H9 (cell line): Measurements from ENCODE around the gene CDH3. TPM values are rescaled to one million over a fixed set of nuclear protein-coding genes. Genes with fewer than 3 reads are reported as not detected.
A peak's percentile ranks its signal among the peaks of the same experiment; 100 is the strongest.

ENCODE experiments used
- DNase-seq: peaks from one replicate; pipeline ENCODE4 v3.0.0-alpha.2; 2017
- H2AFZ ChIP-seq: one replicate; pipeline ENCODE4 v1.6.1; 2013; ENCODE audit warnings: mild to moderate bottlenecking, low read length, control low read depth, moderate library complexity
- H2AK5ac ChIP-seq: 2 replicates; pipeline ENCODE4 v1.6.1; 2013; ENCODE audit warnings: low read length, control low read depth, mixed read lengths; ENCODE audit not compliant: insufficient read length
- H2BK120ac ChIP-seq: one replicate; pipeline ENCODE4 v1.6.1; 2013; ENCODE audit warnings: low read depth, mild to moderate bottlenecking, low read length, control low read depth, inconsistent platforms; ENCODE audit not compliant: poor library complexity, severe bottlenecking
- H2BK12ac ChIP-seq: 2 replicates; pipeline ENCODE4 v1.6.1; 2013; ENCODE audit warnings: low read length, control low read depth, mixed read lengths, low read depth; ENCODE audit not compliant: insufficient read length
- H2BK15ac ChIP-seq: 2 replicates; pipeline ENCODE4 v1.6.1; 2013; ENCODE audit warnings: low read depth, low read length, control low read depth
- H2BK20ac ChIP-seq: one replicate; pipeline ENCODE4 v1.6.1; 2013; ENCODE audit warnings: low read depth, mild to moderate bottlenecking, low read length, control low read depth, inconsistent platforms; ENCODE audit not compliant: poor library complexity, severe bottlenecking
- H2BK5ac ChIP-seq: 2 replicates; pipeline ENCODE4 v1.6.1; 2013; ENCODE audit warnings: low read length, control low read depth, mixed read lengths; ENCODE audit not compliant: insufficient read length
- H3K14ac ChIP-seq: 2 replicates; pipeline ENCODE4 v1.6.1; 2013; ENCODE audit warnings: low read length, control low read depth; ENCODE audit not compliant: insufficient read depth
- H3K18ac ChIP-seq: 2 replicates; pipeline ENCODE4 v1.6.1; 2013; ENCODE audit warnings: low read depth, mild to moderate bottlenecking, mixed read lengths, low read length, control low read depth; ENCODE audit not compliant: insufficient read length
- H3K23ac ChIP-seq: 2 replicates; pipeline ENCODE4 v1.6.1; 2013; ENCODE audit warnings: low read length, control low read depth, mixed read lengths, low read depth; ENCODE audit not compliant: insufficient read length
- H3K23me2 ChIP-seq: 2 replicates; pipeline ENCODE4 v1.6.1; 2013; ENCODE audit warnings: low read depth, mild to moderate bottlenecking, mixed read lengths, low read length, control low read depth; ENCODE audit not compliant: insufficient read length, poor library complexity, severe bottlenecking
- H3K27ac ChIP-seq: 2 replicates; pipeline ENCODE4 v1.5.1; 2013; ENCODE audit warnings: low read length, control low read depth, mixed read lengths, low read depth; ENCODE audit not compliant: insufficient read length
- H3K27me3 ChIP-seq: 2 replicates; pipeline ENCODE4 v1.6.1; 2013; ENCODE audit warnings: low read length, control low read depth, inconsistent platforms; ENCODE audit not compliant: insufficient read depth
- H3K4ac ChIP-seq: 2 replicates; pipeline ENCODE4 v1.6.1; 2013; ENCODE audit warnings: low read depth, mild to moderate bottlenecking, control low read depth, inconsistent platforms, low read length, moderate library complexity
- H3K4me1 ChIP-seq: 2 replicates; pipeline ENCODE4 v1.6.1; 2013; ENCODE audit warnings: low read length, control low read depth, inconsistent platforms; ENCODE audit not compliant: insufficient read depth
- H3K4me2 ChIP-seq: 2 replicates; pipeline ENCODE4 v1.6.1; 2013; ENCODE audit warnings: low read length, control low read depth, mixed read lengths; ENCODE audit not compliant: insufficient read length, insufficient read depth
- H3K56ac ChIP-seq: 2 replicates; pipeline ENCODE4 v1.6.1; 2013; ENCODE audit warnings: low read depth, mild to moderate bottlenecking, mixed read lengths, low read length, control low read depth; ENCODE audit not compliant: insufficient read length
- H3K79me1 ChIP-seq: 2 replicates; pipeline ENCODE4 v1.6.1; 2013; ENCODE audit warnings: low read depth, mild to moderate bottlenecking, moderate library complexity, low read length, control low read depth, inconsistent platforms; ENCODE audit not compliant: insufficient read depth, poor library complexity, severe bottlenecking
- H3K79me2 ChIP-seq: 2 replicates; pipeline ENCODE4 v1.6.1; 2013; ENCODE audit warnings: low read length, control low read depth, inconsistent platforms; ENCODE audit not compliant: insufficient read depth
- H3K9ac ChIP-seq: 2 replicates; pipeline ENCODE4 v1.6.1; 2013; ENCODE audit warnings: low read length, control low read depth, mixed read lengths; ENCODE audit not compliant: insufficient read length; ENCODE audit errors: extremely low read depth
- H3K9me3 ChIP-seq: one replicate; pipeline ENCODE4 v1.6.1; 2013; ENCODE audit warnings: low read depth, low read length, inconsistent platforms; ENCODE audit not compliant: control insufficient read depth
- H3T11ph ChIP-seq: one replicate; pipeline ENCODE4 v1.6.1; 2013; ENCODE audit warnings: mild to moderate bottlenecking, low read length, control low read depth, inconsistent platforms
- H4K20me1 ChIP-seq: one replicate; pipeline ENCODE4 v1.6.1; 2013; ENCODE audit not compliant: control insufficient read depth, insufficient read length, insufficient read depth
- H4K5ac ChIP-seq: 2 replicates; pipeline ENCODE4 v1.6.1; 2013; ENCODE audit warnings: low read depth, mild to moderate bottlenecking, mixed read lengths, low read length, control low read depth; ENCODE audit not compliant: insufficient read length
- H4K8ac ChIP-seq: replicated peaks from 2 replicates; pipeline ENCODE4 v1.6.1; 2013; ENCODE audit warnings: low read length, control low read depth, mixed read lengths, low read depth; ENCODE audit not compliant: insufficient read length
- H4K91ac ChIP-seq: 2 replicates; pipeline ENCODE4 v1.6.1; 2013; ENCODE audit warnings: low read depth, mild to moderate bottlenecking, moderate library complexity, mixed read lengths, low read length, control low read depth; ENCODE audit not compliant: insufficient read length
- H3K27ac Mint-ChIP-seq, 3 experiments: 2 replicates in 2 of 3; 3 replicates in 1 of 3; pipeline ENCODE4 v1.8.0; 2020 to 2021; ENCODE audit warnings: mixed read lengths in 3 of 3, mild to moderate bottlenecking in 1 of 3, moderate library complexity in 1 of 3
- H3K27me3 Mint-ChIP-seq: 2 replicates; pipeline ENCODE4 v1.8.0; 2021; ENCODE audit warnings: low read depth, mild to moderate bottlenecking, moderate library complexity, mixed read lengths
- H3K36me3 Mint-ChIP-seq, 3 experiments: 2 replicates in 2 of 3; 3 replicates in 1 of 3; pipeline ENCODE4 v1.8.0; 2020 to 2021; ENCODE audit warnings: low read depth in 3 of 3, mixed read lengths in 3 of 3; ENCODE audit not compliant: insufficient read depth in 1 of 3
- H3K4me1 Mint-ChIP-seq, 2 experiments: 2 replicates each; pipeline ENCODE4 v1.8.0; 2020; ENCODE audit warnings: mixed read lengths in 2 of 2
- H3K4me3 Mint-ChIP-seq, 2 experiments: 2 replicates in 1 of 2; 3 replicates in 1 of 2; pipeline ENCODE4 v1.8.0; 2020 to 2021; ENCODE audit warnings: mild to moderate bottlenecking in 2 of 2, mixed read lengths in 2 of 2, moderate library complexity in 1 of 2
- H3K9me3 Mint-ChIP-seq, 2 experiments: 2 replicates in 1 of 2; 3 replicates in 1 of 2; pipeline ENCODE4 v1.8.0; 2020; ENCODE audit warnings: mild to moderate bottlenecking in 2 of 2, mixed read lengths in 2 of 2, moderate library complexity in 1 of 2
- WGBS: extraction: QIAGEN DNeasy Blood & Tissue Kit; methylation state at CpG from one replicate; pipeline ENCODE4 v1.1.7; 2013; ENCODE audit warnings: missing lambda C conversion rate, low lambda C conversion rate, mixed read lengths; ENCODE audit not compliant: insufficient read length; ENCODE audit errors: extremely low coverage; 5-methylcytosine and 5-hydroxymethylcytosine counted together
- total RNA-seq: library from RNA; stranded (reverse); gene quantifications from 2 replicates; pipeline ENCODE4 v1.2.1, GENCODE V29; 2021
- TF ChIP-seq, protein P1 (sequence below): fragments of 200-600 bp; sonication (generic); conservative IDR thresholded peaks from 3 replicates; pipeline ENCODE4 v1.8.0; 2021; ENCODE audit warnings: antibody characterized with exemption, mild to moderate bottlenecking

The CDH3 gene
- total RNA-seq, 1 experiment from 2014 or later = 97.2 TPM

DNA sequence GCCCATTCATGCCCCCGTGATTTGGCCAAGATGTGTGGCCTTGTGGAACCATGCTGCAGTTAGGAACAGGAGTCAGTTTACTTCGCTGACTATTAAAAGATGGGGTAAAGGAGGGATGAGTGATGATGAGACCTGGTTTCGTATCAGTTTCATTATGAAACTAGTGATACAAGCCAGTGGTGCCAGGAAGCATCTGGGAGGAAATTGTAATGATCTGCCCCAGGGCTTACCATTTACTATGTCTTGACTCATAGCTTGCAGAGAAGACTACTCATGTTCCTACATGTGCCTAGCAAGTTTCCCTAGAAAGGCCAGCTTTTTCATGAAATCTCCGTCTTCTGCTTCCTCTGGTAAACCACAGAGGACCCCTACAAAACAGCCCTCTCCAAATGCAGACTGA is 23.2 kb downstream of the CDH3 start:
- H3K4ac ChIP-seq = no peak overlapping the region
- no peaks in the 10 kb centered on the region for H3K23me2 ChIP-seq
- no peak overlapping the region for H2AFZ ChIP-seq
- H2BK20ac ChIP-seq = no peak overlapping the region
- H4K91ac ChIP-seq = no peak overlapping the region
- no peak overlapping the region for H3K27ac ChIP-seq
- peaks cover 8 to 27% (median 23%) of the 10 kb centered on the region in 3 experiments for H3K36me3 Mint-ChIP-seq
- H3K4me1 Mint-ChIP-seq = peaks cover 19 to 25% of the 10 kb centered on the region in 2 experiments
- H2BK12ac ChIP-seq = no peak overlapping the region
- no peak overlapping the region for H3K4me2 ChIP-seq
- no peak overlapping the region for H4K8ac ChIP-seq
- H3K79me1 ChIP-seq = peaks cover 15% of the 10 kb centered on the region
- H3K9me3 Mint-ChIP-seq = no peaks in the 10 kb centered on the region; a peak in 1 of 5 replicates
- no peak overlapping the region for H2BK120ac ChIP-seq
- no peak overlapping the region for H3K4me3 Mint-ChIP-seq
- H3K14ac ChIP-seq = no peak overlapping the region
- no peak overlapping the region for H3K23ac ChIP-seq
- H3K18ac ChIP-seq = no peak overlapping the region
- no peak overlapping the region for H3K9ac ChIP-seq
- H3K79me2 ChIP-seq = peaks cover 7% of the 10 kb centered on the region; the same call in 1 of the 2 replicates
- H3K56ac ChIP-seq = no peak overlapping the region
- H2AK5ac ChIP-seq = no peak overlapping the region
- H4K5ac ChIP-seq = no peak overlapping the region
- TF ChIP-seq, protein P1, sequence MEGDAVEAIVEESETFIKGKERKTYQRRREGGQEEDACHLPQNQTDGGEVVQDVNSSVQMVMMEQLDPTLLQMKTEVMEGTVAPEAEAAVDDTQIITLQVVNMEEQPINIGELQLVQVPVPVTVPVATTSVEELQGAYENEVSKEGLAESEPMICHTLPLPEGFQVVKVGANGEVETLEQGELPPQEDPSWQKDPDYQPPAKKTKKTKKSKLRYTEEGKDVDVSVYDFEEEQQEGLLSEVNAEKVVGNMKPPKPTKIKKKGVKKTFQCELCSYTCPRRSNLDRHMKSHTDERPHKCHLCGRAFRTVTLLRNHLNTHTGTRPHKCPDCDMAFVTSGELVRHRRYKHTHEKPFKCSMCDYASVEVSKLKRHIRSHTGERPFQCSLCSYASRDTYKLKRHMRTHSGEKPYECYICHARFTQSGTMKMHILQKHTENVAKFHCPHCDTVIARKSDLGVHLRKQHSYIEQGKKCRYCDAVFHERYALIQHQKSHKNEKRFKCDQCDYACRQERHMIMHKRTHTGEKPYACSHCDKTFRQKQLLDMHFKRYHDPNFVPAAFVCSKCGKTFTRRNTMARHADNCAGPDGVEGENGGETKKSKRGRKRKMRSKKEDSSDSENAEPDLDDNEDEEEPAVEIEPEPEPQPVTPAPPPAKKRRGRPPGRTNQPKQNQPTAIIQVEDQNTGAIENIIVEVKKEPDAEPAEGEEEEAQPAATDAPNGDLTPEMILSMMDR = no peak
- peak overlapping the region in 2 of 3 experiments; percentile 52 to 72; a peak in 3 of 7 replicates for H3K27ac Mint-ChIP-seq
- H2BK15ac ChIP-seq = no peak overlapping the region
- H3K27me3 ChIP-seq = no peaks in the 10 kb centered on the region
- no CpG with 5 or more reads among the region's 4 CpGs for WGBS
- no peak for DNase-seq
- no peaks in the 10 kb centered on the region for H4K20me1 ChIP-seq
- no peaks in the 10 kb centered on the region for H3K27me3 Mint-ChIP-seq
- H2BK5ac ChIP-seq = no peak overlapping the region
- no peaks in the 10 kb centered on the region for H3K4me1 ChIP-seq
- H3T11ph ChIP-seq = no peak overlapping the region
- no peaks in the 10 kb centered on the region for H3K9me3 ChIP-seq
